CD4-positive, alpha-beta T cell (primary cell): ENCODE data around the gene RAB7A. TPM values are rescaled to one million over a fixed set of nuclear protein-coding genes. Genes with fewer than 3 reads are reported as not detected.
A peak's percentile ranks its signal among the peaks of the same experiment; 100 is the strongest.

Source experiments
- ATAC-seq: fragments of 200-7000 bp; cut with Tn5 transposase; one replicate; pipeline ENCODE4 v1.10.0; 2022; ENCODE audit warnings: mild to moderate bottlenecking; ENCODE audit not compliant: poor library complexity
- CTCF ChIA-PET: fragments of 350-600 bp; sonication (Branson Sonifier 250); formaldehyde crosslinking; loops from one replicate; lab custom pipeline; 2021; ENCODE audit warnings: antibody characterized with exemption, inconsistent platforms; lab: Charles Lee
- POLR2A ChIA-PET: fragments of 350-600 bp; sonication (Branson Sonifier 250); formaldehyde crosslinking; loops from one replicate; lab custom pipeline; 2021; ENCODE audit warnings: antibody characterized with exemption, inconsistent platforms; lab: Charles Lee
- DNase-seq, 14 experiments: peaks; one replicate each; pipeline ENCODE4 v3.0.0-alpha.2; 2013 to 2020; ENCODE audit warnings: mixed read lengths in 2 of 14
- H3K27ac ChIP-seq, 2 donors: one replicate each; pipeline versions ENCODE4 v1.5.1 to v1.7.0; 2013; ENCODE audit warnings: low read length in 2 of 2, low read depth in 1 of 2, mild to moderate bottlenecking in 1 of 2
- H3K27me3 ChIP-seq, 2 experiments: 1 replicate in 1 of 2; 2 replicates in 1 of 2; pipeline versions ENCODE4 v1.6.1 to v1.7.0; 2013; ENCODE audit warnings: low read length in 2 of 2, control low read depth in 1 of 2, mild to moderate bottlenecking in 1 of 2, moderate library complexity in 1 of 2; ENCODE audit not compliant: insufficient read depth in 2 of 2, control insufficient read depth in 1 of 2
- H3K36me3 ChIP-seq: one replicate; pipeline ENCODE4 v1.6.1; 2013; ENCODE audit warnings: low read length, control low read depth; ENCODE audit not compliant: insufficient read depth
- H3K4me1 ChIP-seq: one replicate; pipeline ENCODE4 v1.6.1; 2013; ENCODE audit warnings: low read length, control low read depth; ENCODE audit not compliant: insufficient read depth
- H3K4me3 ChIP-seq: one replicate; pipeline ENCODE4 v1.5.1; 2013; ENCODE audit warnings: mild to moderate bottlenecking, low read length, moderate library complexity
- H3K9me3 ChIP-seq, 2 experiments: 1 replicate in 1 of 2; 2 replicates in 1 of 2; pipeline versions ENCODE4 v1.6.1 to v1.7.0; 2013; ENCODE audit warnings: low read length in 2 of 2, mild to moderate bottlenecking in 2 of 2, control low read depth in 1 of 2, moderate library complexity in 1 of 2; ENCODE audit not compliant: control insufficient read depth in 1 of 2, insufficient read depth in 1 of 2
- H3K27ac Mint-ChIP-seq: one replicate; pipeline ENCODE4 v1.8.0; 2020; ENCODE audit warnings: mixed read lengths
- H3K27me3 Mint-ChIP-seq: one replicate; pipeline ENCODE4 v1.8.0; 2021; ENCODE audit warnings: mixed read lengths
- H3K36me3 Mint-ChIP-seq: one replicate; pipeline ENCODE4 v1.8.0; 2021; ENCODE audit warnings: low read depth, mixed read lengths
- H3K4me1 Mint-ChIP-seq: one replicate; pipeline ENCODE4 v1.8.0; 2021; ENCODE audit warnings: low read depth, mixed read lengths
- H3K4me3 Mint-ChIP-seq: one replicate; pipeline ENCODE4 v1.8.0; 2020; ENCODE audit warnings: mild to moderate bottlenecking, mixed read lengths
- H3K9me3 Mint-ChIP-seq: one replicate; pipeline ENCODE4 v1.8.0; 2020; ENCODE audit warnings: mixed read lengths
- intact Hi-C, 2 experiments: fragments of 100-400 bp; cut with DNase I in 1 of 2; cut with micrococcal nuclease in 1 of 2; formaldehyde crosslinking; loops; one replicate each; pipeline versions ENCODE4 v1.15.1 to v1.9.0; 2023 to 2025; cut with DNase I, micrococcal nuclease
- total RNA-seq, 174 experiments: library from RNA in 2 of 174; stranded (reverse) in 2 of 174; gene quantifications; one replicate each; pipeline ENCODE4 v1.2.3 and lab custom pipeline; 2021 to 2026
- TF ChIP-seq, protein P1 (sequence below): fragments of 200-600 bp; IDR thresholded peaks from one replicate; pipeline ENCODE4 v1.8.0; 2022; ENCODE audit warnings: antibody characterized with exemption, mild to moderate bottlenecking

RAB7A gene
- total RNA-seq, 2 experiments from 2014 or later = 113 to 121 TPM

DNA sequence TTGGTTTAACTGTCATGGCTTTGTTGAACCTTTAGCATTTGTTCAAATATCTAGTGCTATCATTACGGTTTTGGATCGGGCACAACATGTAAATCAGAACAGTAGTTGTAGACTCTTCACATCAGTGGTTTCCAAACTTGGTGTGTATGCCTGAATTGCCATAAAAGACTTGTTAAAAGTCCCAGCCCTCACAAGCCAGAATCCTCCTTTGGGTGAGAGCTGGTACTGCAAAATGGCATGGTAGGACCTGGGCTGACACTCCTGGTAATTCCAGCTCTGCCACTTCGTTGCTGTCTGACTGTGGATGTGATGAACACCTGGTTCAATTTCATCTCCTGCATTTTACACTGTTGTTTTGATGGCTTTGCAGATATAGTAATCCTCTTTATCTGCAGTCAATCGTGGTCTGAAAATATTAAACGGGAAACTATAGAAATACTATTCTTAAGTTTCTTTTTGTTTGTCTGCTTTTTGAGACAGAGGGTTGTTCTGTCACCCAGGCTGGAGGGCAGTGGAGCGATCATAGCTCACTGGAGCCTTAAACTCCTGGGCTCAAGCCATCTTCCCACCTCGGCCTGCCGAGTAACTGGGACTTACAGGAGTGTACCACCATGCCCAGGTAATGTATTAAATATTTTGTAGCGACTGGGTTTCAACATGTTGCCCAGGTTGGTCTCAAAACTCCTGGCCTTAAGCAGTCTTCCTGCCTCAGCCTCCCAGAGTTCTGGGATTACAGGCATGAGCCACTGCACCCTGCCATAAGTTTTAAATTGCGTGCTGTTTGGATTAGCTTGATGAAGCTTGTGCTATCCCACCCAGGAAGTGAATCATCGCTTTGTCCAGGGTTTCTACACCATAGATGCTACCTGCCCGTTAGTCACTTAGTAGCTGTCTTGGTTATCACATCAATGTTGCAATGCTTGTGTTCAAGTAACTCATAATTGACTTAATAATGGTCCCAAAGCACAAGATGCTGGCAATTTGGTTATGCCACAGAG is 61.6 kb downstream of the RAB7A start:
- Histone ChIP-seq H3K36me3 (no peaks in the 10 kb centered on the region), H3K4me1 (peaks cover 63% of the 10 kb centered on the region), H3K9me3 (no peaks in the 10 kb centered on the region), H3K27ac (peak overlapping the region; percentile 60 to 64), H3K4me3 (no peak overlapping the region), H3K27me3 (no peaks in the 10 kb centered on the region)
- H3K9me3 Mint-ChIP-seq = no peaks in the 10 kb centered on the region
- ChIA-PET POLR2A (interaction anchor here (0.8 to 4.8 kb wide), 15 partner anchors 8 to 170 kb away, joined by 3 to 62 read pairs (median 6); partner anchors contain the start of genes ACAD9 and RAB7A), CTCF (interaction anchor here (0.9 to 2.8 kb wide), 6 partner anchors 8 to 107 kb away, joined by 3 to 12 read pairs (median 4); no protein-coding TSS in a partner anchor)
- intact Hi-C loops = loop anchor here (2.0 to 5.0 kb wide), 3 partner anchors 60 to 170 kb away; partner anchors contain the start of gene RAB7A (in 2 of the 2)
- ATAC-seq (peak; percentile 54), DNase-seq (peak in 8 of 14 experiments; percentile 8 to 79 (median 40))
- peaks cover 94% of the 10 kb centered on the region for H3K4me1 Mint-ChIP-seq
- peak overlapping the region; percentile 89 for H3K27ac Mint-ChIP-seq
- peak overlapping the region; percentile 80 for H3K4me3 Mint-ChIP-seq
- TF ChIP-seq, protein P1, sequence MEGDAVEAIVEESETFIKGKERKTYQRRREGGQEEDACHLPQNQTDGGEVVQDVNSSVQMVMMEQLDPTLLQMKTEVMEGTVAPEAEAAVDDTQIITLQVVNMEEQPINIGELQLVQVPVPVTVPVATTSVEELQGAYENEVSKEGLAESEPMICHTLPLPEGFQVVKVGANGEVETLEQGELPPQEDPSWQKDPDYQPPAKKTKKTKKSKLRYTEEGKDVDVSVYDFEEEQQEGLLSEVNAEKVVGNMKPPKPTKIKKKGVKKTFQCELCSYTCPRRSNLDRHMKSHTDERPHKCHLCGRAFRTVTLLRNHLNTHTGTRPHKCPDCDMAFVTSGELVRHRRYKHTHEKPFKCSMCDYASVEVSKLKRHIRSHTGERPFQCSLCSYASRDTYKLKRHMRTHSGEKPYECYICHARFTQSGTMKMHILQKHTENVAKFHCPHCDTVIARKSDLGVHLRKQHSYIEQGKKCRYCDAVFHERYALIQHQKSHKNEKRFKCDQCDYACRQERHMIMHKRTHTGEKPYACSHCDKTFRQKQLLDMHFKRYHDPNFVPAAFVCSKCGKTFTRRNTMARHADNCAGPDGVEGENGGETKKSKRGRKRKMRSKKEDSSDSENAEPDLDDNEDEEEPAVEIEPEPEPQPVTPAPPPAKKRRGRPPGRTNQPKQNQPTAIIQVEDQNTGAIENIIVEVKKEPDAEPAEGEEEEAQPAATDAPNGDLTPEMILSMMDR = peak; percentile 24
- no peaks in the 10 kb centered on the region for H3K27me3 Mint-ChIP-seq
- H3K36me3 Mint-ChIP-seq = no peaks in the 10 kb centered on the region

DNA sequence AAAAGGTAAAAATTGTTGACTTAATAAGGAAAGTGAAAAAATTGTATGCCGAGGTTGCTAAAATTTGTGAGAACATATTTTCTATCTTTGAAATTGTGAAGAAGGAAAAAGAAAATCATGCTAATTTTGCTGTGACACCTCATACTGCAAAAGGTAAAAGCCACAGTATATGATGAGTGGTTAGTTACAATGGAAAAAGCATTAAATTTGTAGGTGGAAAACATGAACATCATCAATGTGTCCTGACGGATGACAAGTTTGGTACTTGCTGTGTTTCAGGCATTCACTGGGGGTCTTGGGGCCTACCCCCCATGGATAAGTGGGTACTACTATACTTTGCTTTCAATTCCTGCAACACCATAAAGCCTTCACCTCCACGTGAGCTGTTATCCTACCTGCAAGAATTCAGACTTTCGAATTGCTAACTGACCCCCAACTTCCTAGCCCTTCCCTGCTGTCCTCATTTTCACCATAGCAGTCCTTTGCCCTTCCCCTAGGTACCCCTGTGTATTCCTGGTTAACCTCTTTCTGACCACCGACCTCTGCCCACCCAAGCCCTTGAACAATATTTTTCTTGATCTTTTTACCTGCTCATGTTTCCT is 62.4 kb downstream of the RAB7A start:
- Histone ChIP-seq H3K27ac (peak overlapping the region; percentile 60 to 64), H3K27me3 (no peaks in the 10 kb centered on the region), H3K36me3 (no peaks in the 10 kb centered on the region), H3K9me3 (no peaks in the 10 kb centered on the region), H3K4me3 (peak overlapping the region; percentile 39), H3K4me1 (peaks cover 67% of the 10 kb centered on the region)
- POLR2A ChIA-PET = interaction anchor here (0.6 to 4.8 kb wide), 21 partner anchors 9 to 171 kb away, joined by 3 to 62 read pairs (median 5); partner anchors contain the start of genes ACAD9, RAB7A and RPN1
- Mint-ChIP-seq H3K27ac (peak overlapping the region; percentile 89), H3K36me3 (no peaks in the 10 kb centered on the region), H3K27me3 (no peaks in the 10 kb centered on the region), H3K4me3 (peak overlapping the region; percentile 80), H3K4me1 (peaks cover 90% of the 10 kb centered on the region), H3K9me3 (no peaks in the 10 kb centered on the region)
- ATAC-seq = no peak
- CTCF ChIA-PET = interaction anchor here (0.9 to 2.8 kb wide), 4 partner anchors 10 to 107 kb away, joined by 3 to 12 read pairs (median 4); no protein-coding TSS in a partner anchor
- TF ChIP-seq, protein P1 = no peak
- DNase-seq = peak in 1 of 14 experiments; percentile 20
- intact Hi-C loops = loop anchor here (2.0 to 5.0 kb wide), 3 partner anchors 61 to 171 kb away; partner anchors contain the start of gene RAB7A (in 2 of the 2)
